Upper lobe of left lung (tissue), 4 donors: ENCODE measurements around the gene TMEM39A.

Experiments
- CTCF ChIP-seq, 6 experiments: fragments of 450-650 bp in 4 of 6; fragments of 200-600 bp in 2 of 6; sonication (generic) in 2 of 6; IDR thresholded peaks; one replicate each; pipeline ENCODE4 v1.5.1; 2016 to 2019; ENCODE audit warnings: antibody characterized with exemption in 6 of 6
- POLR2AphosphoS5 ChIP-seq, 2 donors: sonication (generic); formaldehyde crosslinking; IDR thresholded peaks; one replicate each; pipeline ENCODE4 v1.5.1; 2017; ENCODE audit warnings: antibody characterized with exemption in 2 of 2

GRCh38 chr3:119428538-119428937 is 34.9 kb downstream of the TMEM39A start:
- TF ChIP-seq POLR2AphosphoS5 (IDR thresholded peaks at IDR 0.05): no peak
- TF ChIP-seq CTCF (IDR thresholded peaks at IDR 0.05): no peak
